Endothelial cell of umbilical vein (primary cell): Measurements from ENCODE around the gene IL36G. TPM values are rescaled to one million over a fixed set of nuclear protein-coding genes. Genes with fewer than 3 reads are reported as not detected.

Experiments used
- BruUV-seq: library from RNA; stranded (reverse); fragments of 400-500 nt; replicated peaks from 2 replicates; lab custom pipeline; 2021; lab: Mats Ljungman, UMichigan
- CTCF ChIA-PET: fragments of 300-600, 350-600 bp; sonication (Branson Sonifier 250); formaldehyde crosslinking; loops from one replicate; lab custom pipeline; 2021; ENCODE audit warnings: antibody characterized with exemption, inconsistent platforms; lab: Charles Lee
- POLR2A ChIA-PET: fragments of 300-600, 350-600 bp; sonication (Branson Sonifier 250); formaldehyde crosslinking; loops from one replicate; lab custom pipeline; 2021; ENCODE audit warnings: antibody characterized with exemption, inconsistent platforms; lab: Charles Lee
- DNase-seq: peaks from one replicate; pipeline ENCODE4 v3.0.0-alpha.2; 2011; ENCODE audit warnings: low read depth, low spot score
- FAIRE-seq: peaks from 2 replicates; lab custom pipeline; 2011; peaks lifted over from hg19 to GRCh38; lab: Jason Lieb, UNC
- H2AFZ ChIP-seq: 2 replicates; pipeline ENCODE4 v1.6.0; 2012; ENCODE audit warnings: low read depth, low read length, control low read depth, inconsistent platforms
- H3K27ac ChIP-seq: 2 replicates; pipeline ENCODE4 v1.5.1; 2011; ENCODE audit warnings: low read depth, mild to moderate bottlenecking, control low read depth, low read length, moderate library complexity; ENCODE audit not compliant: insufficient read depth
- H3K27me3 ChIP-seq, 2 experiments: 2 replicates each; pipeline versions ENCODE4 v1.6.0 to v1.6.1; 2011; ENCODE audit warnings: low read length in 2 of 2, mixed read lengths in 1 of 2; ENCODE audit not compliant: control insufficient read depth in 2 of 2, insufficient read depth in 2 of 2
- H3K36me3 ChIP-seq, 2 experiments: 2 replicates in 1 of 2; 3 replicates in 1 of 2; pipeline ENCODE4 v1.5.1; 2011; ENCODE audit warnings: low read length in 2 of 2, mild to moderate bottlenecking in 1 of 2, moderate library complexity in 1 of 2; ENCODE audit not compliant: control insufficient read depth in 2 of 2, insufficient read depth in 2 of 2; ENCODE audit errors: extremely low read depth in 1 of 2
- H3K4me1 ChIP-seq: 3 replicates; pipeline ENCODE4 v1.5.1; 2011; ENCODE audit warnings: mild to moderate bottlenecking, low read length; ENCODE audit not compliant: control insufficient read depth, insufficient read depth; ENCODE audit errors: extremely low read depth
- H3K4me2 ChIP-seq: 2 replicates; pipeline ENCODE4 v1.6.1; 2011; ENCODE audit warnings: low read length, control low read depth, mixed read lengths; ENCODE audit not compliant: insufficient read depth
- H3K4me3 ChIP-seq, 3 experiments: fragments of 200-600 bp in 1 of 3; sonication (generic), shearing (Covaris generic) in 1 of 3; replicated peaks in 1 of 3; 2 replicates each; pipeline ENCODE4 v1.5.1; 2011 to 2016; ENCODE audit warnings: control low read depth in 3 of 3, low read length in 3 of 3, mild to moderate bottlenecking in 2 of 3, inconsistent platforms in 1 of 3, low read depth in 1 of 3, moderate library complexity in 1 of 3; ENCODE audit not compliant: insufficient read depth in 1 of 3
- H3K79me2 ChIP-seq: 2 replicates; pipeline ENCODE4 v1.6.0; 2012; ENCODE audit warnings: low read length, inconsistent platforms; ENCODE audit not compliant: control insufficient read depth, insufficient read depth
- H3K9ac ChIP-seq: replicated peaks from 2 replicates; pipeline ENCODE3; 2011; ENCODE audit warnings: low read length, control low read depth; ENCODE audit not compliant: insufficient read depth; ENCODE audit errors: extremely low read depth
- H3K9me1 ChIP-seq: replicated peaks from 3 replicates; pipeline ENCODE4 v1.6.0; 2011; ENCODE audit warnings: mild to moderate bottlenecking, low read length; ENCODE audit not compliant: control insufficient read depth, insufficient read depth; ENCODE audit errors: extremely low read depth
- H3K9me3 ChIP-seq: replicated peaks from 2 replicates; pipeline ENCODE4 v1.5.1; 2012; ENCODE audit warnings: low read length, inconsistent platforms; ENCODE audit not compliant: control insufficient read depth, insufficient read depth
- H4K20me1 ChIP-seq: replicated peaks from 2 replicates; pipeline ENCODE3; 2011; ENCODE audit warnings: mild to moderate bottlenecking, low read length; ENCODE audit not compliant: control insufficient read depth, insufficient read depth; ENCODE audit errors: extremely low read depth
- CTCF ChIP-seq, 2 donors: IDR thresholded peaks; 1 replicate in 1 of 2; 2 replicates in 1 of 2; pipeline ENCODE4 v1.5.1; 2011; ENCODE audit warnings: low read length in 2 of 2, mild to moderate bottlenecking in 2 of 2, moderate library complexity in 2 of 2, control low read depth in 1 of 2, inconsistent platforms in 1 of 2, low read depth in 1 of 2; ENCODE audit not compliant: insufficient read depth in 1 of 2; ENCODE audit errors: extremely low read depth in 1 of 2
- EZH2 ChIP-seq: IDR thresholded peaks from 2 replicates; pipeline ENCODE4 v1.6.1; 2012; ENCODE audit warnings: borderline replicate concordance, low read depth, mild to moderate bottlenecking, moderate library complexity, low read length, inconsistent platforms; ENCODE audit not compliant: severe bottlenecking
- GATA2 ChIP-seq: IDR thresholded peaks from 2 replicates; pipeline ENCODE4 v1.7.0; 2011; ENCODE audit warnings: low read depth, mild to moderate bottlenecking, moderate library complexity, mixed read lengths, low read length; ENCODE audit not compliant: insufficient read length, insufficient read depth
- JUN ChIP-seq: IDR thresholded peaks from 2 replicates; pipeline ENCODE4 v1.6.1; 2011; ENCODE audit warnings: borderline replicate concordance, low read depth; ENCODE audit not compliant: insufficient read length, insufficient read depth
- POLR2A ChIP-seq: IDR thresholded peaks from 2 replicates; pipeline ENCODE4 v1.6.1; 2012; ENCODE audit warnings: low read depth, mild to moderate bottlenecking, control low read depth, low read length
- POLR2AphosphoS5 ChIP-seq: IDR thresholded peaks from 2 replicates; pipeline ENCODE4 v1.6.1; 2012; ENCODE audit warnings: low read depth, mild to moderate bottlenecking, control low read depth, low read length, moderate library complexity; ENCODE audit not compliant: insufficient read depth
- dilution Hi-C: fragments of 300-500 bp; cut with MboI; formaldehyde crosslinking; loops from one replicate; pipeline ENCODE4 v1.15.0; 2019; ENCODE audit warnings: low sequenced_read_pairs; ENCODE audit not compliant: extremely low pct_ligation_motif_present
- intact Hi-C: fragments of 100-400 bp; cut with micrococcal nuclease; formaldehyde crosslinking; loops from one replicate; pipeline ENCODE4 v1.10.0; 2022
- polyA plus RNA-seq, 4 experiments: library from polyadenylated mRNA; depleted of rRNA in 3 of 4; stranded (reverse) in 3 of 4; unstranded in 1 of 4; fragments of >200 nt; gene quantifications; 2 replicates each; pipeline versions ENCODE4 v1.2.1 to v1.2.3, GENCODE V29; 2011 to 2012; ENCODE audit warnings: missing spikeins in 1 of 4
- total RNA-seq: library from RNA; stranded (reverse); gene quantifications from 2 replicates; pipeline ENCODE4 v1.2.3, GENCODE V29; 2021
- TF ChIP-seq, protein P1 (sequence below): IDR thresholded peaks from 2 replicates; pipeline ENCODE4 v1.6.1; 2011; ENCODE audit not compliant: insufficient read depth, insufficient read length

Gene IL36G
- total and polyA plus RNA-seq, 2 donors (not counting 3 experiments of a cell fraction or from before 2014, with no cell fraction given): not detected

DNA sequence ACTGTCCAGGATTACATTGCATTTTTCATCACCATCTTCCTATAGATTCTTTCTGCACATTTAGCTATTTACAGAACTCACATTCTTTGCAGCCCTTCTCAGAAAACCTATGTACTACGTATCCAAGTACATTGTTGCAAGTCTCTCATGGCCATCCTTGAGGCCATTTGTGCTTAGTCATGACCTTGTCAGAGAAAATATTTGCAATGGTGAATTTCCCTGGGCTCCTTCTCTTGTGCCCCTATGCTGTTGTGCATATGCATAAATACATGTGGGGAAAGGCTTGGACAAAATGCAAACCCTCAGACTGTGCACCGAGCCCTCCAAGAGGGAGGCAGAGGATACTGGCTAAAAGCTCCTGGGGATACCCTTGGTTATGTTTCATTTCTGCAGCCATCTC is 47.0 kb downstream of the IL36G start:
- TF ChIP-seq CTCF (IDR thresholded peaks at IDR 0.05; ENCODE audit: extremely low read depth in 1 of 2, insufficient read depth in 1 of 2, low read depth in 1 of 2, low read length in 2 of 2): no peak
- no peak for TF ChIP-seq JUN
- TF ChIP-seq GATA2: no peak
- no peak for TF ChIP-seq POLR2A
- no peak for TF ChIP-seq POLR2AphosphoS5
- TF ChIP-seq EZH2: no peak
- TF ChIP-seq, protein P1, sequence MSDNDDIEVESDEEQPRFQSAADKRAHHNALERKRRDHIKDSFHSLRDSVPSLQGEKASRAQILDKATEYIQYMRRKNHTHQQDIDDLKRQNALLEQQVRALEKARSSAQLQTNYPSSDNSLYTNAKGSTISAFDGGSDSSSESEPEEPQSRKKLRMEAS: no peak
- no peaks in the 10 kb centered on the region for H3K79me2 ChIP-seq
- no peak overlapping the region for H2AFZ ChIP-seq
- H3K4me1 ChIP-seq: no peaks in the 10 kb centered on the region
- CTCF ChIA-PET: no interaction called here
- BruUV-seq: no TSS peak
- no peak for DNase-seq
- peaks cover 1 to 7% of the 10 kb centered on the region in 2 experiments for H3K27me3 ChIP-seq
- FAIRE-seq: no peak
- intact Hi-C loops: no loop called here
- H4K20me1 ChIP-seq: no peaks in the 10 kb centered on the region
- POLR2A ChIA-PET: no interaction called here
- dilution Hi-C loops: no loop called here
- H3K36me3 ChIP-seq: no peaks in the 10 kb centered on the region
- no peak overlapping the region for H3K4me3 ChIP-seq
- no peak overlapping the region for H3K27ac ChIP-seq
- H3K9me1 ChIP-seq: no peaks in the 10 kb centered on the region
- no peaks in the 10 kb centered on the region for H3K9me3 ChIP-seq
- no peak overlapping the region for H3K4me2 ChIP-seq
- H3K9ac ChIP-seq: no peak overlapping the region
